Ascending aorta (tissue), 2 donors: Measurements from ENCODE around the gene CA12. TPM values are rescaled to one million over a fixed set of nuclear protein-coding genes. Genes with fewer than 3 reads are reported as not detected.

Experiments
- DNase-seq, 2 donors: peaks; one replicate each; pipeline ENCODE4 v3.0.0-alpha.2; 2019; ENCODE audit warnings: low spot score in 2 of 2
- H3K27ac ChIP-seq, 2 donors: fragments of 200-600 bp; sonication (generic); one replicate each; pipeline ENCODE4 v1.5.1; 2016 to 2017; ENCODE audit warnings: mild to moderate bottlenecking in 1 of 2
- H3K27me3 ChIP-seq: fragments of 200-600 bp; sonication (generic); one replicate; pipeline ENCODE4 v1.5.1; 2017
- H3K36me3 ChIP-seq, 2 donors: fragments of 200-600 bp; sonication (generic); one replicate each; pipeline ENCODE4 v1.5.1; 2016
- H3K4me1 ChIP-seq, 2 donors: fragments of 200-600 bp; sonication (generic); one replicate each; pipeline ENCODE4 v1.5.1; 2016 to 2017; ENCODE audit warnings: mild to moderate bottlenecking in 1 of 2
- H3K4me3 ChIP-seq, 2 donors: fragments of 200-600 bp; sonication (generic); one replicate each; pipeline ENCODE4 v1.5.1; 2016 to 2017; ENCODE audit warnings: mild to moderate bottlenecking in 1 of 2
- H3K9me3 ChIP-seq, 2 donors: fragments of 200-600 bp; sonication (generic); one replicate each; pipeline ENCODE4 v1.5.1; 2016
- CTCF ChIP-seq, 3 experiments: fragments of 200-600 bp in 2 of 3; fragments of 450-650 bp in 1 of 3; sonication (generic) in 2 of 3; IDR thresholded peaks; one replicate each; pipeline ENCODE4 v1.5.1; 2016 to 2019; ENCODE audit warnings: antibody characterized with exemption in 3 of 3, mild to moderate bottlenecking in 1 of 3, moderate library complexity in 1 of 3
- intact Hi-C: fragments of 100-400 bp; cut with DNase I; formaldehyde crosslinking; loops from one replicate; pipeline ENCODE4 v1.15.1; 2023
- total RNA-seq: library from RNA; depleted of rRNA; stranded (reverse); fragments of >200 nt; gene quantifications from one replicate; pipeline ENCODE4 v1.1.0, GENCODE V29; 2016

The CA12 gene
- total RNA-seq, 1 donor from 2014 or later, result 10.7 TPM

- Histone ChIP-seq H3K9me3 (no peaks in the 10 kb centered on the region), H3K36me3 (no peaks in the 10 kb centered on the region), H3K4me3 (no peak overlapping the region), H3K27me3 (no peaks in the 10 kb centered on the region), H3K27ac (no peak overlapping the region), H3K4me1 (no peaks in the 10 kb centered on the region)
- intact Hi-C loops, result no loop called here
- TF ChIP-seq CTCF (IDR thresholded peaks at IDR 0.05), result no peak
- DNase-seq, result no peak
Measured at GRCh38 chr15:63340878-63341277, 40.8 kb downstream of the CA12 start.

- Histone ChIP-seq H3K9me3 (no peaks in the 10 kb centered on the region), H3K4me1 (no peaks in the 10 kb centered on the region), H3K27ac (no peak overlapping the region), H3K36me3 (no peaks in the 10 kb centered on the region), H3K4me3 (no peak overlapping the region), H3K27me3 (no peaks in the 10 kb centered on the region)
- no peak for TF ChIP-seq CTCF (IDR thresholded peaks at IDR 0.05)
- DNase-seq, result no peak
- intact Hi-C loops, result no loop called here
Measured at GRCh38 chr15:63340353-63340752, 41.3 kb downstream of the CA12 start.

GRCh38 chr15:63339836-63340235 is 41.8 kb downstream of the CA12 start:
- no peak for DNase-seq
- H3K27ac ChIP-seq, result no peak overlapping the region
- H3K27me3 ChIP-seq, result no peaks in the 10 kb centered on the region
- H3K36me3 ChIP-seq, result no peaks in the 10 kb centered on the region
- no peak for TF ChIP-seq CTCF (IDR thresholded peaks at IDR 0.05)
- no peaks in the 10 kb centered on the region for H3K4me1 ChIP-seq
- no peaks in the 10 kb centered on the region for H3K9me3 ChIP-seq
- H3K4me3 ChIP-seq, result no peak overlapping the region
- intact Hi-C loops, result no loop called here

- H3K27me3 ChIP-seq, result no peaks in the 10 kb centered on the region
- no peak overlapping the region for H3K4me3 ChIP-seq
- no peak for TF ChIP-seq CTCF (IDR thresholded peaks at IDR 0.05)
- intact Hi-C loops, result no loop called here
- no peak overlapping the region for H3K27ac ChIP-seq
- no peaks in the 10 kb centered on the region for H3K9me3 ChIP-seq
- H3K36me3 ChIP-seq, result no peaks in the 10 kb centered on the region
- no peak for DNase-seq
- no peaks in the 10 kb centered on the region for H3K4me1 ChIP-seq
Measured at GRCh38 chr15:63339006-63339766, 42.5 kb downstream of the CA12 start.

- DNase-seq, result no peak
- Histone ChIP-seq H3K9me3 (no peaks in the 10 kb centered on the region), H3K27ac (no peak overlapping the region), H3K4me3 (no peak overlapping the region), H3K27me3 (no peaks in the 10 kb centered on the region), H3K36me3 (no peaks in the 10 kb centered on the region), H3K4me1 (no peaks in the 10 kb centered on the region)
- no peak for TF ChIP-seq CTCF (IDR thresholded peaks at IDR 0.05)
- intact Hi-C loops, result no loop called here
Measured at GRCh38 chr15:63338170-63338569, 43.5 kb downstream of the CA12 start.

- intact Hi-C loops, result no loop called here
- Histone ChIP-seq H3K27ac (no peak overlapping the region), H3K27me3 (no peaks in the 10 kb centered on the region), H3K4me3 (no peak overlapping the region), H3K9me3 (no peaks in the 10 kb centered on the region), H3K4me1 (no peaks in the 10 kb centered on the region), H3K36me3 (no peaks in the 10 kb centered on the region)
- TF ChIP-seq CTCF (IDR thresholded peaks at IDR 0.05), result no peak
- DNase-seq, result no peak
Measured at GRCh38 chr15:63337046-63337445, 44.6 kb downstream of the CA12 start.
